GM12891 (cell line): ENCODE results near the gene ELAC2.

ENCODE experiments used
- PAX5 ChIP-seq: IDR thresholded peaks from 2 replicates; pipeline ENCODE4 v1.6.1; 2011; ENCODE audit warnings: low read length, moderate library complexity, mild to moderate bottlenecking; ENCODE audit not compliant: insufficient read depth, severe bottlenecking
- POLR2A ChIP-seq: IDR thresholded peaks from 2 replicates; pipeline ENCODE4 v1.6.1; 2011; ENCODE audit warnings: low read depth, low read length, control low read depth
- POLR2AphosphoS5 ChIP-seq: IDR thresholded peaks from 2 replicates; pipeline ENCODE4 v1.6.1; 2011; ENCODE audit warnings: low read depth, low read length, control low read depth
- SPI1 ChIP-seq: IDR thresholded peaks from 2 replicates; pipeline ENCODE4 v1.6.1; 2011; ENCODE audit warnings: low read depth, low read length, control low read depth

- TF ChIP-seq POLR2AphosphoS5 (no peak), POLR2A (no peak), SPI1 (no peak), PAX5 (no peak)
Observed at GRCh38 chr17:13008461-13008860, 9.4 kb downstream of the ELAC2 start.
